H9 (cell line): ENCODE data around the gene COG4. TPM values are rescaled to one million over a fixed set of nuclear protein-coding genes. Genes with fewer than 3 reads are reported as not detected.
A peak's percentile ranks its signal among the peaks of the same experiment; 100 is the strongest.

Experiments
- DNase-seq: peaks from one replicate; pipeline ENCODE4 v3.0.0-alpha.2; 2017
- H2AFZ ChIP-seq: one replicate; pipeline ENCODE4 v1.6.1; 2013; ENCODE audit warnings: mild to moderate bottlenecking, low read length, control low read depth, moderate library complexity
- H2AK5ac ChIP-seq: 2 replicates; pipeline ENCODE4 v1.6.1; 2013; ENCODE audit warnings: low read length, control low read depth, mixed read lengths; ENCODE audit not compliant: insufficient read length
- H2BK120ac ChIP-seq: one replicate; pipeline ENCODE4 v1.6.1; 2013; ENCODE audit warnings: low read depth, mild to moderate bottlenecking, low read length, control low read depth, inconsistent platforms; ENCODE audit not compliant: poor library complexity, severe bottlenecking
- H2BK12ac ChIP-seq: 2 replicates; pipeline ENCODE4 v1.6.1; 2013; ENCODE audit warnings: low read length, control low read depth, mixed read lengths, low read depth; ENCODE audit not compliant: insufficient read length
- H2BK15ac ChIP-seq: 2 replicates; pipeline ENCODE4 v1.6.1; 2013; ENCODE audit warnings: low read depth, low read length, control low read depth
- H2BK20ac ChIP-seq: one replicate; pipeline ENCODE4 v1.6.1; 2013; ENCODE audit warnings: low read depth, mild to moderate bottlenecking, low read length, control low read depth, inconsistent platforms; ENCODE audit not compliant: poor library complexity, severe bottlenecking
- H2BK5ac ChIP-seq: 2 replicates; pipeline ENCODE4 v1.6.1; 2013; ENCODE audit warnings: low read length, control low read depth, mixed read lengths; ENCODE audit not compliant: insufficient read length
- H3K14ac ChIP-seq: 2 replicates; pipeline ENCODE4 v1.6.1; 2013; ENCODE audit warnings: low read length, control low read depth; ENCODE audit not compliant: insufficient read depth
- H3K18ac ChIP-seq: 2 replicates; pipeline ENCODE4 v1.6.1; 2013; ENCODE audit warnings: low read depth, mild to moderate bottlenecking, mixed read lengths, low read length, control low read depth; ENCODE audit not compliant: insufficient read length
- H3K23ac ChIP-seq: 2 replicates; pipeline ENCODE4 v1.6.1; 2013; ENCODE audit warnings: low read length, control low read depth, mixed read lengths, low read depth; ENCODE audit not compliant: insufficient read length
- H3K23me2 ChIP-seq: 2 replicates; pipeline ENCODE4 v1.6.1; 2013; ENCODE audit warnings: low read depth, mild to moderate bottlenecking, mixed read lengths, low read length, control low read depth; ENCODE audit not compliant: insufficient read length, poor library complexity, severe bottlenecking
- H3K27ac ChIP-seq: 2 replicates; pipeline ENCODE4 v1.5.1; 2013; ENCODE audit warnings: low read length, control low read depth, mixed read lengths, low read depth; ENCODE audit not compliant: insufficient read length
- H3K27me3 ChIP-seq: 2 replicates; pipeline ENCODE4 v1.6.1; 2013; ENCODE audit warnings: low read length, control low read depth, inconsistent platforms; ENCODE audit not compliant: insufficient read depth
- H3K4ac ChIP-seq: 2 replicates; pipeline ENCODE4 v1.6.1; 2013; ENCODE audit warnings: low read depth, mild to moderate bottlenecking, control low read depth, inconsistent platforms, low read length, moderate library complexity
- H3K4me1 ChIP-seq: 2 replicates; pipeline ENCODE4 v1.6.1; 2013; ENCODE audit warnings: low read length, control low read depth, inconsistent platforms; ENCODE audit not compliant: insufficient read depth
- H3K4me2 ChIP-seq: 2 replicates; pipeline ENCODE4 v1.6.1; 2013; ENCODE audit warnings: low read length, control low read depth, mixed read lengths; ENCODE audit not compliant: insufficient read length, insufficient read depth
- H3K56ac ChIP-seq: 2 replicates; pipeline ENCODE4 v1.6.1; 2013; ENCODE audit warnings: low read depth, mild to moderate bottlenecking, mixed read lengths, low read length, control low read depth; ENCODE audit not compliant: insufficient read length
- H3K79me1 ChIP-seq: 2 replicates; pipeline ENCODE4 v1.6.1; 2013; ENCODE audit warnings: low read depth, mild to moderate bottlenecking, moderate library complexity, low read length, control low read depth, inconsistent platforms; ENCODE audit not compliant: insufficient read depth, poor library complexity, severe bottlenecking
- H3K79me2 ChIP-seq: 2 replicates; pipeline ENCODE4 v1.6.1; 2013; ENCODE audit warnings: low read length, control low read depth, inconsistent platforms; ENCODE audit not compliant: insufficient read depth
- H3K9ac ChIP-seq: 2 replicates; pipeline ENCODE4 v1.6.1; 2013; ENCODE audit warnings: low read length, control low read depth, mixed read lengths; ENCODE audit not compliant: insufficient read length; ENCODE audit errors: extremely low read depth
- H3K9me3 ChIP-seq: one replicate; pipeline ENCODE4 v1.6.1; 2013; ENCODE audit warnings: low read depth, low read length, inconsistent platforms; ENCODE audit not compliant: control insufficient read depth
- H3T11ph ChIP-seq: one replicate; pipeline ENCODE4 v1.6.1; 2013; ENCODE audit warnings: mild to moderate bottlenecking, low read length, control low read depth, inconsistent platforms
- H4K20me1 ChIP-seq: one replicate; pipeline ENCODE4 v1.6.1; 2013; ENCODE audit not compliant: control insufficient read depth, insufficient read length, insufficient read depth
- H4K5ac ChIP-seq: 2 replicates; pipeline ENCODE4 v1.6.1; 2013; ENCODE audit warnings: low read depth, mild to moderate bottlenecking, mixed read lengths, low read length, control low read depth; ENCODE audit not compliant: insufficient read length
- H4K8ac ChIP-seq: replicated peaks from 2 replicates; pipeline ENCODE4 v1.6.1; 2013; ENCODE audit warnings: low read length, control low read depth, mixed read lengths, low read depth; ENCODE audit not compliant: insufficient read length
- H4K91ac ChIP-seq: 2 replicates; pipeline ENCODE4 v1.6.1; 2013; ENCODE audit warnings: low read depth, mild to moderate bottlenecking, moderate library complexity, mixed read lengths, low read length, control low read depth; ENCODE audit not compliant: insufficient read length
- H3K27ac Mint-ChIP-seq, 3 experiments: 2 replicates in 2 of 3; 3 replicates in 1 of 3; pipeline ENCODE4 v1.8.0; 2020 to 2021; ENCODE audit warnings: mixed read lengths in 3 of 3, mild to moderate bottlenecking in 1 of 3, moderate library complexity in 1 of 3
- H3K27me3 Mint-ChIP-seq: 2 replicates; pipeline ENCODE4 v1.8.0; 2021; ENCODE audit warnings: low read depth, mild to moderate bottlenecking, moderate library complexity, mixed read lengths
- H3K36me3 Mint-ChIP-seq, 3 experiments: 2 replicates in 2 of 3; 3 replicates in 1 of 3; pipeline ENCODE4 v1.8.0; 2020 to 2021; ENCODE audit warnings: low read depth in 3 of 3, mixed read lengths in 3 of 3; ENCODE audit not compliant: insufficient read depth in 1 of 3
- H3K4me1 Mint-ChIP-seq, 2 experiments: 2 replicates each; pipeline ENCODE4 v1.8.0; 2020; ENCODE audit warnings: mixed read lengths in 2 of 2
- H3K4me3 Mint-ChIP-seq, 2 experiments: 2 replicates in 1 of 2; 3 replicates in 1 of 2; pipeline ENCODE4 v1.8.0; 2020 to 2021; ENCODE audit warnings: mild to moderate bottlenecking in 2 of 2, mixed read lengths in 2 of 2, moderate library complexity in 1 of 2
- H3K9me3 Mint-ChIP-seq, 2 experiments: 2 replicates in 1 of 2; 3 replicates in 1 of 2; pipeline ENCODE4 v1.8.0; 2020; ENCODE audit warnings: mild to moderate bottlenecking in 2 of 2, mixed read lengths in 2 of 2, moderate library complexity in 1 of 2
- WGBS: extraction: QIAGEN DNeasy Blood & Tissue Kit; methylation state at CpG from one replicate; pipeline ENCODE4 v1.1.7; 2013; ENCODE audit warnings: missing lambda C conversion rate, low lambda C conversion rate, mixed read lengths; ENCODE audit not compliant: insufficient read length; ENCODE audit errors: extremely low coverage; 5-methylcytosine and 5-hydroxymethylcytosine counted together
- total RNA-seq: library from RNA; stranded (reverse); gene quantifications from 2 replicates; pipeline ENCODE4 v1.2.1, GENCODE V29; 2021
- TF ChIP-seq, protein P1 (sequence below): fragments of 200-600 bp; sonication (generic); conservative IDR thresholded peaks from 3 replicates; pipeline ENCODE4 v1.8.0; 2021; ENCODE audit warnings: antibody characterized with exemption, mild to moderate bottlenecking

COG4 gene
- total RNA-seq, 1 experiment from 2014 or later = 51.9 TPM

DNA sequence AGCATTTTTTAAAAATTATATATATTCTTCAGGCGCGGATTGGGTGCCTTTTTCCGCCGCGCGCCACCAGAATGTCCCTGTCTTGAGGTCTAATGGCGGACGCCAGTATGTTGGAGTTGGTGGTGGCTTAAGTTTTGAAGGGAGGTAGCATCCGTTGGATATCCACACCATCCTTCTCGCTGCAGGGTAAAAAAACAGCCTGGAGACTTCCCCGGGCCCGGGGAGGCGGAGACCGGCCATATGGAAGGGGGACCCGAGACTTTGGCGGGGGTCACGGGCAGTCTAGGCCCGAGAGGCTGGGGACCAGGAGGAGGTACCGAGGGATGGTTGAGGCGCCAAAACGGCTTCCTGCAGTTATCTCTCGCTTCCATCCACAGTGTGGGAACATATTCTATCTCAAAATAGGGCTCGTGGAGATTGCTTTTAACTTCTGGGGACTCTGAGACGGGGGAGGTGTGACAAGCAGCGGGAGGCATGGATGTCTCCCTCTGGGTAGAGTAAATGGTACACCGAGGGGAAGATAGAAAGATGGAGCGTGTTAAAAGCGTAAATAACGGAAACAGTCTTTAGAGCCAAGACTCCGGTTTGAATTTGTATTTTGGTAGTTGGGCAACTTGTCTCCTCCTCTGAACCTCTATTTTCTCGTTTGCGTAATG lies 517 bp upstream of the COG4 start, which contains the start of gene SF3B3:
Gene SF3B3 (plus strand): TSS at position 74 of the 656 bp plus-strand sequence. CDS start 2,841 bp downstream, outside the sequence.
- Mint-ChIP-seq H3K4me1 (peaks cover 29 to 36% of the 10 kb centered on the region in 2 experiments), H3K36me3 (peaks cover 32 to 52% (median 43%) of the 10 kb centered on the region in 3 experiments), H3K9me3 (no peaks in the 10 kb centered on the region; a peak in 1 of 5 replicates), H3K4me3 (peak within 1 kb of the TSS; percentile 93 to 97), H3K27me3 (no peaks in the 10 kb centered on the region), H3K27ac (peak within 1 kb of the TSS; percentile 99)
- Histone ChIP-seq H3K23me2 (peaks cover 10% of the 10 kb centered on the region), H2BK20ac (no peak within 1 kb of the TSS), H3K79me2 (peaks cover 36% of the 10 kb centered on the region; the same call in 1 of the 2 replicates), H4K8ac (no peak within 1 kb of the TSS), H3K23ac (no peak within 1 kb of the TSS), H2BK12ac (peak within 1 kb of the TSS; percentile 22), H3K56ac (no peak within 1 kb of the TSS), H3K27ac (peak within 1 kb of the TSS; percentile 58), H3K9me3 (no peaks in the 10 kb centered on the region), H2AK5ac (no peak within 1 kb of the TSS), H4K20me1 (no peaks in the 10 kb centered on the region), H3K9ac (peak within 1 kb of the TSS; percentile 97), H3K79me1 (peaks cover 6% of the 10 kb centered on the region), H2BK5ac (peak within 1 kb of the TSS; percentile 43), H3K27me3 (no peaks in the 10 kb centered on the region), H2AFZ (peak within 1 kb of the TSS; percentile 27), H4K91ac (peak within 1 kb of the TSS; percentile 15), H3K4me1 (peaks cover 7% of the 10 kb centered on the region; the same call in 1 of the 2 replicates), H2BK120ac (peak within 1 kb of the TSS; percentile 90), H2BK15ac (no peak within 1 kb of the TSS), H4K5ac (peak within 1 kb of the TSS; percentile 98), H3T11ph (no peak within 1 kb of the TSS), H3K4me2 (peak within 1 kb of the TSS; percentile 69), H3K4ac (no peak within 1 kb of the TSS; the same call in 1 of the 2 replicates), H3K14ac (peak within 1 kb of the TSS; percentile 95), H3K18ac (peak within 1 kb of the TSS; percentile 98)
- DNase-seq = peak; percentile 52
- TF ChIP-seq, protein P1, sequence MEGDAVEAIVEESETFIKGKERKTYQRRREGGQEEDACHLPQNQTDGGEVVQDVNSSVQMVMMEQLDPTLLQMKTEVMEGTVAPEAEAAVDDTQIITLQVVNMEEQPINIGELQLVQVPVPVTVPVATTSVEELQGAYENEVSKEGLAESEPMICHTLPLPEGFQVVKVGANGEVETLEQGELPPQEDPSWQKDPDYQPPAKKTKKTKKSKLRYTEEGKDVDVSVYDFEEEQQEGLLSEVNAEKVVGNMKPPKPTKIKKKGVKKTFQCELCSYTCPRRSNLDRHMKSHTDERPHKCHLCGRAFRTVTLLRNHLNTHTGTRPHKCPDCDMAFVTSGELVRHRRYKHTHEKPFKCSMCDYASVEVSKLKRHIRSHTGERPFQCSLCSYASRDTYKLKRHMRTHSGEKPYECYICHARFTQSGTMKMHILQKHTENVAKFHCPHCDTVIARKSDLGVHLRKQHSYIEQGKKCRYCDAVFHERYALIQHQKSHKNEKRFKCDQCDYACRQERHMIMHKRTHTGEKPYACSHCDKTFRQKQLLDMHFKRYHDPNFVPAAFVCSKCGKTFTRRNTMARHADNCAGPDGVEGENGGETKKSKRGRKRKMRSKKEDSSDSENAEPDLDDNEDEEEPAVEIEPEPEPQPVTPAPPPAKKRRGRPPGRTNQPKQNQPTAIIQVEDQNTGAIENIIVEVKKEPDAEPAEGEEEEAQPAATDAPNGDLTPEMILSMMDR = no peak
- no CpG with 5 or more reads among the region's 32 CpGs for WGBS
